Muscle of leg (tissue), 16 donors: ENCODE measurements around the gene GAD2. TPM values are rescaled to one million over a fixed set of nuclear protein-coding genes. Genes with fewer than 3 reads are reported as not detected.

Source experiments
- DNase-seq: peaks from one replicate; pipeline ENCODE4 v3.0.0; 2013
- H3K27ac ChIP-seq: one replicate; pipeline ENCODE4 v1.5.1; 2013; ENCODE audit warnings: mild to moderate bottlenecking, low read length, control low read depth
- H3K27me3 ChIP-seq: one replicate; pipeline ENCODE4 v1.6.1; 2013; ENCODE audit warnings: low read length; ENCODE audit not compliant: control insufficient read depth, insufficient read depth
- H3K36me3 ChIP-seq: one replicate; pipeline ENCODE4 v1.6.1; 2013; ENCODE audit warnings: low read length; ENCODE audit not compliant: control insufficient read depth, insufficient read depth
- H3K4me1 ChIP-seq: one replicate; pipeline ENCODE4 v1.6.1; 2013; ENCODE audit warnings: low read length; ENCODE audit not compliant: control insufficient read depth, insufficient read depth
- H3K4me3 ChIP-seq: one replicate; pipeline ENCODE4 v1.5.1; 2013; ENCODE audit warnings: low read length, control low read depth
- H3K9me3 ChIP-seq: replicated peaks from 2 replicates; pipeline ENCODE4 v1.6.1; 2013; ENCODE audit warnings: low read depth, low read length; ENCODE audit not compliant: control insufficient read depth
- WGBS: methylation state at CpG from one replicate; pipeline ENCODE4 v1.1.5; 2013; ENCODE audit warnings: missing lambda C conversion rate; ENCODE audit not compliant: insufficient coverage; 5-methylcytosine and 5-hydroxymethylcytosine counted together
- long read RNA-seq, 11 donors: transcript quantifications; one replicate each; lab custom pipeline, GENCODE V29; 2026
- polyA plus RNA-seq, 8 donors: library from polyadenylated mRNA; unstranded; fragments of 120-200 nt; gene quantifications; one replicate each; pipeline versions ENCODE4 v1.2.1 to v1.2.3, GENCODE V29; 2013; ENCODE audit warnings: inconsistent platforms in 1 of 8, low replicate concordance in 1 of 8; ENCODE audit not compliant: insufficient read length in 8 of 8, insufficient read depth in 1 of 8
- total RNA-seq: library from RNA; stranded (reverse); fragments of 120-200 nt; gene quantifications from one replicate; pipeline ENCODE4 v1.2.4, GENCODE V29; 2013

The GAD2 gene
- total RNA-seq (0.09 TPM), polyA plus RNA-seq (under 1 TPM in 3 of 8 donors, not detected in 5; 0.03 to 0.08 (median 0.07) TPM)
- long read RNA-seq, donor 1: 0 reads
- long read RNA-seq, donor 2: 0 reads
- long read RNA-seq, donor 3: 0 reads
- long read RNA-seq, donor 4: 0 reads
- long read RNA-seq, donor 5: 0 reads
- long read RNA-seq, donor 6: 0 reads
- long read RNA-seq, donor 7: 0 reads
- long read RNA-seq, donor 8: 0 reads
- long read RNA-seq, donor 9: 0 reads
- long read RNA-seq, donor 10: 0 reads
- long read RNA-seq, donor 11: 0 reads

DNA sequence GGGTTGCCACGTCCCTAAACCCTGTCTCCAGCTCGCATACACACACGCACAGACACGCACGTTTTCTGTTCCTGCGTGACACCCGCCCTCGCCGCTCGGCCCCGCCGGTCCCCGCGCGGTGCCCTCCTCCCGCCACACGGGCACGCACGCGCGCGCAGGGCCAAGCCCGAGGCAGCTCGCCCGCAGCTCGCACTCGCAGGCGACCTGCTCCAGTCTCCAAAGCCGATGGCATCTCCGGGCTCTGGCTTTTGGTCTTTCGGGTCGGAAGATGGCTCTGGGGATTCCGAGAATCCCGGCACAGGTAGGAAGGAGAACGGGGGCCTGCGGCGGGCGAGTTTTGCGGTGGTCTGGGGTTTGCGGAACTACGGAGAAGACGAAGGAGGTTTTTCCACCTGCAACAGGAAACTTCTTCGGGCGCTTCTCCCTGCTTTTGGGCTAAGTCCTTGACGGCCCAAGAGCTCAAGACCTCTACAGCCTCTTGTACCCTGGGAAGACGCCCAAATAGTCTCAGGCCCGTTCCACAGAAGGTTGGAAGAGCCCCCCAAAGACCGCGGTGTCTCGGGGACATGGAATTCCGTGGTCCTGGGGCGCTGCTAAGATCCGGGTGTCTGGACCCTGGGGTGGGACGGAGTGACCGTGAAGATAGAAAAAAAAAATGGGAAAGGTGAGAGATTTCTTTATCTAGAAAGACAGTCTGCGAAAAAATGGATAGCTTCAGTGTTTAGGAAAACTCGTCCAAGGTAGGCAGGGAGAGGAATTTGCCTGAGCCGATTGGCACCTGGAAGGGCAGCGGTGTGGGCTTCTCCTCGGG, at the start of gene GAD2:
TSS of gene GAD2 (plus strand) at position 190 of the 811 bp plus-strand sequence. CDS start at position 226, 36 bp downstream.
- DNase-seq: no peak
- Histone ChIP-seq H3K4me3 (no peak within 1 kb of the TSS), H3K36me3 (no peaks in the 10 kb centered on the region), H3K9me3 (no peaks in the 10 kb centered on the region), H3K27me3 (peaks cover 75% of the 10 kb centered on the region), H3K4me1 (peaks cover 17% of the 10 kb centered on the region), H3K27ac (no peak within 1 kb of the TSS)
- 1% methylated on average over 44 of the region's 60 CpGs for WGBS

DNA sequence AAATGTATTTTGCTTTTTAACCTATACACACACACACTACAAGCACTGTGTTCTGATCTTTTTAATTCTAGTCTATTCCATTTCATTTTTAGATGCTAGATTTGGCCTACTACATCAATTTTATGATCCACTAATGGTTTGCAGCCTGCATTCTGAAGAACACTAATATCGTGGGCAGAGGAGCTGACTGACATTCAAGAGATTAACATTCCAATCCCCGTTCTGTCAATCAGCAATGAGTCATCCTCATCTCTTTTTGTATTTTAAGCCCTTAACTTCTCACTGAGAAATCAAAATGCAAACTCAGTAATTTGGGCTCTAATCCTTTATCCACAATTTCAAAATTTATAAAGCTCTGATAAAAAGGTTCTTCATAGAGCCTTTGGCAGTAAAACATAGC, 47.1 kb upstream of the GAD2 start:
- no peaks in the 10 kb centered on the region for H3K4me1 ChIP-seq

DNA sequence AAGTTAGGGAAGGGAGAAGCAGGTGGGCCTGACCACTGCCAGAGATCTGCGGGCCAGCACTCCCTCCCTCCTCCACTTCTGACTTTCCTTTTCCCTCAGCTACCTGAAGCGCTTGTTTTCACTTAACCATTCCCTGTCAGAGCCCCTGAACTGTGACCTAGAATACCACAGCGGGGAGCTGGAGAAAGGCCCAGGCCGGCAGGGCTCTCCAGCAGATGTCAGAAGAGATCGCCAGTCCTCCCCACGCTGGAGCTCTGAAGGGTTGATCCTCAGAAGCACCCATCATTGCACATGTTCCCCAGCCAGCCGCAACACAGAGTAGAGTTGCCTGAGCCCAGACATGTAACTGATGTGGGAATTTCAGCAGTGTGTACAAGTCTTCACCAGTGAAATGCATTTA, 44.4 kb upstream of the GAD2 start:
- no peak overlapping the region for H3K27ac ChIP-seq
- H3K27me3 ChIP-seq: no peaks in the 10 kb centered on the region
- H3K4me3 ChIP-seq: no peak overlapping the region
- H3K4me1 ChIP-seq: no peaks in the 10 kb centered on the region
- H3K36me3 ChIP-seq: no peaks in the 10 kb centered on the region
- H3K9me3 ChIP-seq: no peaks in the 10 kb centered on the region
- DNase-seq: no peak
- whole genome bisulfite sequencing: 39% methylated on average over 5 of the region's 7 CpGs

More for the DNA sequence above, 47.1 kb upstream of the GAD2 start:
- no peak for DNase-seq
- Histone ChIP-seq H3K36me3 (no peaks in the 10 kb centered on the region), H3K27ac (no peak overlapping the region), H3K9me3 (no peaks in the 10 kb centered on the region), H3K4me3 (no peak overlapping the region), H3K27me3 (no peaks in the 10 kb centered on the region)
- 52% methylated on average over 2 of the region's 2 CpGs for WGBS

DNA sequence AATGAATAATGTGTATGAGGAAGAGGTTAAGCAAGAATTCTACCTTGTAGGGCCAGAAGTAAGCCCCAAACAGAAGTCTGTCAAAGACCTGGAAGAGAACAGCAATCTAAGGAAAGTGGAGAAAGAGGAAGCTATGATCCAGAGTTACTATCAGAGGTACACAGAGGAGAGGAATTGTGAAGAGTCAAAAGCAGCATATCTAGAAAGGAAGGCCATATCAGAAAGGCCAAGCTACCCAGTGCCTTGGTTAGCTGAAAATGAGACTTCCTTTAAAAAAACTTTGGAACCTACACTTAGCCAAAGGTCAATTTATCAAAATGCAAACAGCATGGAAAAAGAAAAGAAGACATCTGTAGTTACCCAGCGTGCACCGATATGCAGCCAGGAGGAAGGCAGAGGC, 42.7 kb upstream of the GAD2 start:
- no CpG with 5 or more reads among the region's 2 CpGs for WGBS
- no peak overlapping the region for H3K4me3 ChIP-seq
- no peaks in the 10 kb centered on the region for H3K27me3 ChIP-seq
- H3K27ac ChIP-seq: no peak overlapping the region
- H3K36me3 ChIP-seq: no peaks in the 10 kb centered on the region
- no peaks in the 10 kb centered on the region for H3K4me1 ChIP-seq
- DNase-seq: no peak
- no peaks in the 10 kb centered on the region for H3K9me3 ChIP-seq

DNA sequence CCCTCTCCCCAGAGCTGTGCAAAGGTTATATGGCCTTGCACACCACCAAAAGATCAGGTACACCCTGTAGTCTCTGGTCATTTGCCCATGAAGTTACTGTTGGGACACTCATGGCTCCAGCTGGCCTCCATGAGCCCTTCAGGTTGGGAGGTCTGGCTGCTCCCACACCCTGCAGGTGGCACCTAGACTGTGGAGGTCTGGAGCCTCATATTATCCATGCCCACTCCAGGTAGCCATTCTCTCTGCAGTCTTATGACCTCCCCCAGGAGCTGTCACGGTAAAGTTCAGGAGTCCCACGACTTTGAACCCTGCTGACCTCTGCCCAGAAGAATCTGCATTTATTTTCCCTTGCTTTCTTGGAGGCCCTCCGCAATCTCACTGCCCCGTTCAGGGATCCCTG, 39.2 kb upstream of the GAD2 start:
- Histone ChIP-seq H3K9me3 (no peaks in the 10 kb centered on the region), H3K27me3 (no peaks in the 10 kb centered on the region), H3K27ac (no peak overlapping the region), H3K4me1 (no peaks in the 10 kb centered on the region), H3K36me3 (no peaks in the 10 kb centered on the region), H3K4me3 (no peak overlapping the region)
- no peak for DNase-seq
- WGBS: 73% methylated on average over 4 of the region's 4 CpGs

DNA sequence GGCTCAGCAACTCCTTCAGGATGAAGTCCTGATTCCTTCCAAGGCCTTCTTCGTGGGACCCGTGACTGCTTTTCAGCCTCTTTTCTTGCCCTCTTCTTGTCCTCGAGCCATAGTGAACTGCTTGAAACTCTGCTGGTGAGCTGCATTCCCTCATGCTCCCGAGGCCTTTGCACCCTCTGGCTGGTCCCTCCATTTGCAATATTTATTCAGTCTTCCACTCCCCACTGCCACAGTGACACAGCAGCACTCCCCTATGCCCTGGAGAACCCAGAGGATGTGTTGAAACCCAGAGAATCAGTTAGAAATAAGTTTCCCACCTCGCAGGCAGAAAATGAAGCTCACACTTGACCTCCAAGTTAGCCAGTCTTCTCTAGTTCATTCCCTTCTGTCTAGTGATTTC, 22.3 kb upstream of the GAD2 start:
- Histone ChIP-seq H3K4me3 (no peak overlapping the region), H3K27ac (no peak overlapping the region), H3K36me3 (no peaks in the 10 kb centered on the region), H3K27me3 (no peaks in the 10 kb centered on the region), H3K9me3 (no peaks in the 10 kb centered on the region), H3K4me1 (no peaks in the 10 kb centered on the region)
- 73% methylated on average over 5 of the region's 5 CpGs for WGBS
- no peak for DNase-seq

DNA sequence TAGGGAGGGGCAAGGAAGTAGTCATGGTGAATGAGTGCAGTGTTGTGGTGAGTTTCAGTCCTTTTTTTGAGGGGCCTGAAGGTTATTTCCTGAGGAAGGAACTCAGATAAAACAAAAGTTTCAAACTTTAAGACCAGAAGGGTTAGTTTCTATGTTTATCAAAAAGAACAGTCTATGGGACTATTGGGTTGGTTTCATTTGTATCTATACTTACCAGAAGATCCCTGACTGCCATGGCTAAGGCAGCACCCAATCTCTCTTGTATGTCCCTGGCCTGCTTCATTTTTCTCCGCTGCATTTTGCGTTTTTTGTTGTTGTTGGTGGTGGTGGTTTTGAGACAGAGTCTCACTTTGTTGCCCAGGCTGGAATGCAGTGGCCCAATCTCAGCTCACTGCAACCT, 19.3 kb upstream of the GAD2 start:
- WGBS: no CpG with 5 or more reads among the region's 2 CpGs
- DNase-seq: no peak
- Histone ChIP-seq H3K4me3 (no peak overlapping the region), H3K4me1 (no peaks in the 10 kb centered on the region), H3K27ac (no peak overlapping the region), H3K9me3 (no peaks in the 10 kb centered on the region), H3K27me3 (no peaks in the 10 kb centered on the region), H3K36me3 (no peaks in the 10 kb centered on the region)

DNA sequence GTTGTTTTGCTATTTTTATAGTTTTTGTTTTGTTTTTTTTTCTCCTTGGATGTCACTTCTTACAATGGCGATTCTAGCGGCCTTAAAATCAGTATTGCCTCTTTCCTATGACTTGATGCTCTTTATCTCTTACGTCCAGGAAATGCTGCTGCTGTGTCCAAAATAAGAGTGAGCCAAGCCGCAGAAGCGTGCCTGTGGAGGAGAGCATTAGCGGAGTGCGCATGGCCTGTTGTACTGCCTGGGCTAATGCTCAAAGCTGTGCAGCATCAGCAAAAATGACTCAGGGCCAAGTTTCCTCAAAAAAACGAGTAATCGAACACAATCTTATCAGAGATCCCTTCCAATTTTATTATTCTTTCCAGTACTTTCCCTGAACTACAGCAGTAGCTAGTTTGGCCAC, 18.5 kb upstream of the GAD2 start:
- Histone ChIP-seq H3K4me1 (no peaks in the 10 kb centered on the region), H3K4me3 (no peak overlapping the region), H3K27me3 (no peaks in the 10 kb centered on the region), H3K9me3 (no peaks in the 10 kb centered on the region), H3K27ac (no peak overlapping the region), H3K36me3 (no peaks in the 10 kb centered on the region)
- WGBS: 91% methylated on average over 7 of the region's 9 CpGs
- DNase-seq: peak; percentile 16

DNA sequence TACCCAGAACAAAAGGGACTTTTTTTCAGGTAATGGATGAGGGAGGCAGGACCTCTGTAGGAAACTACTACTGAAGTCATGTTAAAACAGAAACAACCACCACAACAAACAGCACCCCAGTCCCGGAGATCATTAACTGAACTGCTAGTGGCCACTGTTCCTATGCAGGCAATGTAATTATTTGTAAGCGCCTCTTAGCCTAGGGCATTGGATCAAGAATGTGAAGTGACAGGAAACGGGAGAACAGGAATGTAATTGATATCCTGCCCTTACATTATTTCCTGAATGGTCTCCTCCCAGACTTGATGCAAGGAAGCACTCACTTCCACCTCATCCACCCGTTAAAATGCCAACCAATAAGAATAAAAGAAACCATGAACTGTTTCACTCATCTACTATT, 16.7 kb upstream of the GAD2 start:
- no peaks in the 10 kb centered on the region for H3K27me3 ChIP-seq
- no peaks in the 10 kb centered on the region for H3K36me3 ChIP-seq
- H3K9me3 ChIP-seq: no peaks in the 10 kb centered on the region
- no peak for DNase-seq
- H3K27ac ChIP-seq: no peak overlapping the region
- H3K4me3 ChIP-seq: no peak overlapping the region
- H3K4me1 ChIP-seq: no peaks in the 10 kb centered on the region
- 45% methylated on average over 1 of the region's 4 CpGs for WGBS

DNA sequence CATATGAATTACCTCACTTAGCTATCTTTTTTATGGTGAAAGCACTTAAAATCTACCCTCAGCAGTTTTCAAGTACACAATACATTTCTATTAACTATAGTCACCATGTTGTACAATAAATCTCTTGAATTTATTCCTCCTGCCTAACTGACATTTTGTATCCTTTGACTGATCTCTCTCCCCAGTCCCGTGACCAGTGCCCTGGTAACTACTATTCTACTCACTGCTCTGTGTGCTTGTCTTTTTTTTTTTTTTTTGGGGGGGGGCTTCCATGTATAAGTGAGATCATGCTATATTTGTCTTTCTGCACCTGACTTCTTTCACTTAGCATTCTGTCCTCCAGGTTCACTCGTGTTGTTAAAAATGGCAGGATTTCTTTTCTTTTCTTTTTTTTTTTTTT, 11.4 kb upstream of the GAD2 start:
- no peaks in the 10 kb centered on the region for H3K4me1 ChIP-seq
- no peak overlapping the region for H3K27ac ChIP-seq
- H3K9me3 ChIP-seq: no peaks in the 10 kb centered on the region
- no peak overlapping the region for H3K4me3 ChIP-seq
- no peaks in the 10 kb centered on the region for H3K36me3 ChIP-seq
- H3K27me3 ChIP-seq: peaks cover 3% of the 10 kb centered on the region
- no CpG with 5 or more reads among the region's 2 CpGs for WGBS
- no peak for DNase-seq
